ENCODE data around the gene ELL. TPM values are rescaled to one million over a fixed set of nuclear protein-coding genes. Genes with fewer than 3 reads are reported as not detected.
"Not testable (repeated sequence)": the region's sequence is repeated elsewhere in the genome, so short reads cannot be mapped to it uniquely, and the experiment has no call there.

Gene ELL
- total RNA-seq, 1 donor from 2014 or later = 11.6 TPM

GRCh38 chr19:18531485-18531884 is 9.6 kb upstream of the ELL start:
- H3K27ac Mint-ChIP-seq (ENCODE audit: unreplicated experiment) = no peak overlapping the region
- H3K4me3 Mint-ChIP-seq (ENCODE audit: unreplicated experiment) = no peak overlapping the region
- H3K4me1 Mint-ChIP-seq (ENCODE audit: low read depth, unreplicated experiment) = peaks cover 2% of the 10 kb centered on the region
- DNase-seq = no peak
- TF ChIP-seq, protein P1, sequence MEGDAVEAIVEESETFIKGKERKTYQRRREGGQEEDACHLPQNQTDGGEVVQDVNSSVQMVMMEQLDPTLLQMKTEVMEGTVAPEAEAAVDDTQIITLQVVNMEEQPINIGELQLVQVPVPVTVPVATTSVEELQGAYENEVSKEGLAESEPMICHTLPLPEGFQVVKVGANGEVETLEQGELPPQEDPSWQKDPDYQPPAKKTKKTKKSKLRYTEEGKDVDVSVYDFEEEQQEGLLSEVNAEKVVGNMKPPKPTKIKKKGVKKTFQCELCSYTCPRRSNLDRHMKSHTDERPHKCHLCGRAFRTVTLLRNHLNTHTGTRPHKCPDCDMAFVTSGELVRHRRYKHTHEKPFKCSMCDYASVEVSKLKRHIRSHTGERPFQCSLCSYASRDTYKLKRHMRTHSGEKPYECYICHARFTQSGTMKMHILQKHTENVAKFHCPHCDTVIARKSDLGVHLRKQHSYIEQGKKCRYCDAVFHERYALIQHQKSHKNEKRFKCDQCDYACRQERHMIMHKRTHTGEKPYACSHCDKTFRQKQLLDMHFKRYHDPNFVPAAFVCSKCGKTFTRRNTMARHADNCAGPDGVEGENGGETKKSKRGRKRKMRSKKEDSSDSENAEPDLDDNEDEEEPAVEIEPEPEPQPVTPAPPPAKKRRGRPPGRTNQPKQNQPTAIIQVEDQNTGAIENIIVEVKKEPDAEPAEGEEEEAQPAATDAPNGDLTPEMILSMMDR (IDR thresholded peaks at IDR 0.05; ENCODE audit: partially characterized antibody, unreplicated experiment) = no peak
- H3K27me3 Mint-ChIP-seq (ENCODE audit: unreplicated experiment) = peaks cover 6% of the 10 kb centered on the region
- H3K36me3 Mint-ChIP-seq (ENCODE audit: unreplicated experiment) = no peaks in the 10 kb centered on the region
- H3K9me3 Mint-ChIP-seq (ENCODE audit: unreplicated experiment) = peaks cover 7% of the 10 kb centered on the region

DNA sequence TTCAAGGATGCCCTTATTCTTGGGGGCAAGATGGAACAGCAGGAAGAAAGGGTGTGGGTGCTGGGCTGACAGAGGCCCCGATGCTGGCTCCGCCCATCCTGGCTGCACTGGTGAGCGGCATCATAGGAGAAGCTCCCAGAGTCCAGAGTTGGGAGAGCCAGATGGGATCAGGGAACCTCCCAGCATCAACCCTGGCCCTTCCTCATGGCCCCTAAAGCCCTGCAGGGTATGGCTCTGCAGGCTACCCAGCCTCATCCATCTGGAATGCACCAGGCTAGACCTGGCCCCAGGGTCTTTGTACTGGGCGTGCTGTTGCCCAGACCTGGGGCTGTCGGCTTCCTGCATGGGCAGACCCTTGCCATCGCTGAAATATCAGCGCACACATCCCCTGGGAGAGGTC is 7.9 kb upstream of the ELL start:
- TF ChIP-seq, protein P1 (IDR thresholded peaks at IDR 0.05; ENCODE audit: partially characterized antibody, unreplicated experiment) = no peak
- H3K4me1 Mint-ChIP-seq (ENCODE audit: low read depth, unreplicated experiment) = peaks cover 2% of the 10 kb centered on the region
- H3K27ac Mint-ChIP-seq (ENCODE audit: unreplicated experiment) = peak overlapping the region; percentile 86
- DNase-seq = peak; percentile 48
- H3K36me3 Mint-ChIP-seq (ENCODE audit: unreplicated experiment) = no peaks in the 10 kb centered on the region
- peaks cover 6% of the 10 kb centered on the region for H3K27me3 Mint-ChIP-seq (ENCODE audit: unreplicated experiment)
- H3K9me3 Mint-ChIP-seq (ENCODE audit: unreplicated experiment) = peaks cover 6% of the 10 kb centered on the region
- no peak overlapping the region for H3K4me3 Mint-ChIP-seq (ENCODE audit: unreplicated experiment)

DNA sequence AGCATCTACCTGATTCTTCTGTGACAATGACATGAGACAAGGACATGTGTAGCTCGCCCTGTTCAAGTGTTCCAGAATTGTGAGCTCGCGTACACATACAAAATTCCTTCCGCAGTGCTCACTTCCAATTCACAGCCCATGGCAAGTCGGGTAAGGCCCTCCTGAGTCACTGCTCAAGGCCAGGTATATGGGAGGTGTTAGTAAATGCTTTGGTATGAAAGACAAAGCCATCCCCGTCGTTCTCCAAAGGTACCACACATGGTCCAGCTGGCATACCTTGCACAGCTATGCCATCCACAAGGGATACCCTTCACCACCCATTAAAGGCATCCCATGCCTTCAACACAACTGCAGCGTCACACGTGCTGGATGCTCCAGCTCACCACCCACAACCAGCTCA is 4.4 kb upstream of the ELL start:
- Mint-ChIP-seq H3K9me3 (ENCODE audit: unreplicated experiment) (peaks cover 2% of the 10 kb centered on the region), H3K27me3 (ENCODE audit: unreplicated experiment) (peaks cover 14% of the 10 kb centered on the region), H3K36me3 (ENCODE audit: unreplicated experiment) (no peaks in the 10 kb centered on the region), H3K4me3 (ENCODE audit: unreplicated experiment) (no peak overlapping the region), H3K27ac (ENCODE audit: unreplicated experiment) (no peak overlapping the region), H3K4me1 (ENCODE audit: low read depth, unreplicated experiment) (peaks cover 2% of the 10 kb centered on the region)
- TF ChIP-seq, protein P1 (IDR thresholded peaks at IDR 0.05; ENCODE audit: partially characterized antibody, unreplicated experiment) = no peak
- no peak for DNase-seq

GRCh38 chr19:18523841-18524240 is 2.0 kb upstream of the ELL start:
- no peaks in the 10 kb centered on the region for H3K36me3 Mint-ChIP-seq (ENCODE audit: unreplicated experiment)
- peaks cover 15% of the 10 kb centered on the region for H3K27me3 Mint-ChIP-seq (ENCODE audit: unreplicated experiment)
- H3K9me3 Mint-ChIP-seq (ENCODE audit: unreplicated experiment) = peaks cover 2% of the 10 kb centered on the region
- peaks cover 6% of the 10 kb centered on the region for H3K4me1 Mint-ChIP-seq (ENCODE audit: low read depth, unreplicated experiment)
- TF ChIP-seq, protein P1 (IDR thresholded peaks at IDR 0.05; ENCODE audit: partially characterized antibody, unreplicated experiment) = no peak
- H3K27ac Mint-ChIP-seq (ENCODE audit: unreplicated experiment) = no peak overlapping the region
- no peak for DNase-seq
- no peak overlapping the region for H3K4me3 Mint-ChIP-seq (ENCODE audit: unreplicated experiment)

DNA sequence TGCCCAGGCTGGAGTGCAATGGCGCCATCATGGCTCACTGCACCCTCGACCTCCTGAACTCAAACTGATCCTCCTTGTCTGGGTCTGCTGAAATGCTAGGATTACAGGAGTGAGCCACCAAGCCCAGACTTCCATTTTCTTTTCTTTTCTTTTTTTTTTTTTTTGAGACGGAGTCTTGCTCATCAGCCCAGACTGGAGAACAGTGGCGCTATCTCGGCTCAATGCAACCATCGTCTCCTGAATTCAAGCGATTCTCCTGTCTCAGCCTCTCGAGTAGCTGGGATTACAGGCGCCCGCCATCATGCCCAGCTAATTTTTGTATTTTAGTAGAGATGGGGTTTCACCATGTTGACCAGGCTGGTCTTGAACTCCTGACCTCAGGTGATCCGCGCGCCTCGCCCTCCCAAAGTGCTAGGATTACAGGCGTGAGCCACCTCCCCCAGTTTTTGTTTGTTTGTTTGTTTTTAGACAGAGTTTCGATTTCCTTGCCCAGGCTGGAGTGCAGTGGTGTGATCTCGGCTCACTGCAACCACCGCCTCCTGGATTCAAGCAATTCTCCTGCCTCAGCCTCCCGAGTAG is 1.1 kb upstream of the ELL start:
- not testable (repeated sequence) for H3K9me3 Mint-ChIP-seq (ENCODE audit: unreplicated experiment); H3K4me3 Mint-ChIP-seq (ENCODE audit: unreplicated experiment); H3K36me3 Mint-ChIP-seq (ENCODE audit: unreplicated experiment); DNase-seq; H3K27ac Mint-ChIP-seq (ENCODE audit: unreplicated experiment); H3K4me1 Mint-ChIP-seq (ENCODE audit: low read depth, unreplicated experiment)
- H3K27me3 Mint-ChIP-seq (ENCODE audit: unreplicated experiment) = peaks cover 15% of the 10 kb centered on the region

Data from glutamatergic neuron (in vitro differentiated cells).